NCI-H1105 treated with DMSO at 0.1 percent for 48 hours (cell line): ENCODE data around the gene USP48.
"Not testable (repeated sequence)": the region's sequence is repeated elsewhere in the genome, so short reads cannot be mapped to it uniquely, and the experiment has no call there.

ENCODE experiments used
- DNase-seq: peaks from one replicate; lab custom pipeline; 2025; lab: John Stamatoyannopoulos, UW

USP48 gene

GRCh38 chr1:21774835-21775549 lies 8.0 kb downstream of the USP48 start:
- DNase-seq: no peak

- no peak for DNase-seq
These were observed 9.4 kb downstream of the USP48 start for GRCh38 chr1:21773585-21773984.

GRCh38 chr1:21771672-21772071 lies 11.3 kb downstream of the USP48 start:
- not testable (repeated sequence) for DNase-seq

- not testable (repeated sequence) for DNase-seq
These were observed 12.3 kb downstream of the USP48 start for GRCh38 chr1:21770602-21771001.

GRCh38 chr1:21770201-21770600 lies 12.7 kb downstream of the USP48 start:
- DNase-seq: no peak

- not testable (repeated sequence) for DNase-seq
These were observed 15.8 kb downstream of the USP48 start for GRCh38 chr1:21767106-21767505.

- no peak for DNase-seq
These were observed 16.7 kb downstream of the USP48 start for GRCh38 chr1:21766210-21766609.

- DNase-seq: peak; percentile 24
These were observed 18.1 kb downstream of the USP48 start for GRCh38 chr1:21764615-21765423.

- no peak for DNase-seq
These were observed 19.1 kb downstream of the USP48 start for GRCh38 chr1:21763694-21764419.

- DNase-seq: no peak
These were observed 19.7 kb downstream of the USP48 start for GRCh38 chr1:21763236-21763635.

- no peak for DNase-seq
These were observed 20.9 kb downstream of the USP48 start for GRCh38 chr1:21762022-21762404.

GRCh38 chr1:21761052-21761451 lies 21.9 kb downstream of the USP48 start:
- DNase-seq: no peak

GRCh38 chr1:21759818-21760217 lies 23.1 kb downstream of the USP48 start:
- DNase-seq: no peak

- DNase-seq: no peak
These were observed 23.8 kb downstream of the USP48 start for GRCh38 chr1:21759182-21759581.

- DNase-seq: no peak
These were observed 24.3 kb downstream of the USP48 start for GRCh38 chr1:21758614-21759013.

- DNase-seq: no peak
These were observed 26.4 kb downstream of the USP48 start for GRCh38 chr1:21756393-21757089.

GRCh38 chr1:21755067-21755466 lies 27.9 kb downstream of the USP48 start:
- no peak for DNase-seq

GRCh38 chr1:21754583-21754982 lies 28.4 kb downstream of the USP48 start:
- DNase-seq: no peak

- no peak for DNase-seq
These were observed 30.8 kb downstream of the USP48 start for GRCh38 chr1:21752186-21752585.

GRCh38 chr1:21751281-21751680 lies 31.7 kb downstream of the USP48 start:
- no peak for DNase-seq

- no peak for DNase-seq
These were observed 32.1 kb downstream of the USP48 start for GRCh38 chr1:21750841-21751240.

GRCh38 chr1:21749859-21750468 lies 33.0 kb downstream of the USP48 start:
- no peak for DNase-seq
